MM.1S (cell line): ENCODE data around the gene RAMP3.

ENCODE experiments used
- DNase-seq: peaks from one replicate; pipeline ENCODE4 v3.0.0-alpha.2; 2015
- H2AFZ ChIP-seq: fragments of 300-600 bp; sonication (generic); 2 replicates; pipeline ENCODE4 v1.6.0; 2016; ENCODE audit warnings: antibody characterized with exemption, low read length
- H3F3A ChIP-seq: fragments of 300-600 bp; sonication (generic); 2 replicates; pipeline ENCODE4 v1.6.1; 2016; ENCODE audit warnings: mild to moderate bottlenecking, antibody characterized with exemption, low read length, moderate library complexity, mixed read lengths; ENCODE audit not compliant: insufficient read depth
- H3K27ac ChIP-seq: fragments of 300-600 bp; sonication (generic); 2 replicates; pipeline ENCODE4 v1.5.1; 2016; ENCODE audit warnings: mild to moderate bottlenecking, low read length
- H3K27me3 ChIP-seq: fragments of 300-600 bp; sonication (generic); replicated peaks from 2 replicates; pipeline ENCODE4 v1.6.0; 2016; ENCODE audit warnings: low read length; ENCODE audit not compliant: insufficient read depth
- H3K36me3 ChIP-seq: fragments of 300-600 bp; sonication (generic); replicated peaks from 2 replicates; pipeline ENCODE4 v1.6.1; 2016; ENCODE audit warnings: mild to moderate bottlenecking, low read length, mixed read lengths; ENCODE audit not compliant: insufficient read depth
- H3K4me1 ChIP-seq: fragments of 300-600 bp; sonication (generic); 2 replicates; pipeline ENCODE4 v1.6.1; 2016; ENCODE audit warnings: low read length, mixed read lengths
- H3K4me2 ChIP-seq: fragments of 300-600 bp; sonication (generic); 2 replicates; pipeline ENCODE4 v1.6.0; 2016; ENCODE audit warnings: low read depth, low read length
- H3K4me3 ChIP-seq: fragments of 300-600 bp; sonication (generic); 2 replicates; pipeline ENCODE4 v1.5.1; 2016; ENCODE audit warnings: low read length, mixed read lengths
- H3K79me2 ChIP-seq: fragments of 300-600 bp; sonication (generic); 2 replicates; pipeline ENCODE4 v1.6.1; 2016; ENCODE audit warnings: mixed run types, low read length, mixed read lengths
- H3K9ac ChIP-seq: fragments of 300-600 bp; sonication (generic); 2 replicates; pipeline ENCODE4 v1.6.1; 2016; ENCODE audit warnings: low read length, mixed read lengths
- H3K9me2 ChIP-seq: fragments of 300-600 bp; sonication (generic); replicated peaks from 2 replicates; pipeline ENCODE4 v1.6.1; 2016; ENCODE audit warnings: mild to moderate bottlenecking, low read length, mixed read lengths; ENCODE audit not compliant: insufficient read depth
- H3K9me3 ChIP-seq: fragments of 300-600 bp; sonication (generic); replicated peaks from 2 replicates; pipeline ENCODE4 v1.6.1; 2016; ENCODE audit warnings: mild to moderate bottlenecking, low read length, mixed read lengths; ENCODE audit not compliant: insufficient read depth
- H4K20me1 ChIP-seq: fragments of 300-600 bp; sonication (generic); 2 replicates; pipeline ENCODE4 v1.6.1; 2016; ENCODE audit warnings: mild to moderate bottlenecking, low read length, moderate library complexity, mixed read lengths; ENCODE audit not compliant: insufficient read depth
- EZH2 ChIP-seq: fragments of 300-600 bp; sonication (generic); optimal IDR thresholded peaks from 2 replicates; pipeline ENCODE3; 2017; ENCODE audit warnings: low read depth, mild to moderate bottlenecking, antibody characterized with exemption, low read length, mixed read lengths
- EZH2phosphoT487 ChIP-seq: fragments of 300-600 bp; sonication (generic); IDR thresholded peaks from 2 replicates; pipeline ENCODE4 v1.6.1; 2018; ENCODE audit warnings: antibody characterized with exemption, low read length
- TF ChIP-seq, protein P1 (sequence below): fragments of 300-600 bp; sonication (generic); IDR thresholded peaks from 2 replicates; pipeline ENCODE4 v1.5.1; 2016; ENCODE audit warnings: antibody characterized with exemption, low read length, mixed read lengths

RAMP3 gene

GRCh38 chr7:45211066-45211465, 53.5 kb downstream of the RAMP3 start:
- Histone ChIP-seq H3F3A (no peaks in the 10 kb centered on the region), H4K20me1 (no peaks in the 10 kb centered on the region), H3K9me2 (no peaks in the 10 kb centered on the region), H3K4me1 (no peaks in the 10 kb centered on the region), H2AFZ (no peak overlapping the region), H3K9ac (no peak overlapping the region), H3K4me3 (no peak overlapping the region), H3K4me2 (no peak overlapping the region), H3K36me3 (no peaks in the 10 kb centered on the region), H3K9me3 (no peaks in the 10 kb centered on the region), H3K27me3 (no peaks in the 10 kb centered on the region), H3K79me2 (no peaks in the 10 kb centered on the region), H3K27ac (no peak overlapping the region)
- DNase-seq = no peak
- TF ChIP-seq, protein P1, sequence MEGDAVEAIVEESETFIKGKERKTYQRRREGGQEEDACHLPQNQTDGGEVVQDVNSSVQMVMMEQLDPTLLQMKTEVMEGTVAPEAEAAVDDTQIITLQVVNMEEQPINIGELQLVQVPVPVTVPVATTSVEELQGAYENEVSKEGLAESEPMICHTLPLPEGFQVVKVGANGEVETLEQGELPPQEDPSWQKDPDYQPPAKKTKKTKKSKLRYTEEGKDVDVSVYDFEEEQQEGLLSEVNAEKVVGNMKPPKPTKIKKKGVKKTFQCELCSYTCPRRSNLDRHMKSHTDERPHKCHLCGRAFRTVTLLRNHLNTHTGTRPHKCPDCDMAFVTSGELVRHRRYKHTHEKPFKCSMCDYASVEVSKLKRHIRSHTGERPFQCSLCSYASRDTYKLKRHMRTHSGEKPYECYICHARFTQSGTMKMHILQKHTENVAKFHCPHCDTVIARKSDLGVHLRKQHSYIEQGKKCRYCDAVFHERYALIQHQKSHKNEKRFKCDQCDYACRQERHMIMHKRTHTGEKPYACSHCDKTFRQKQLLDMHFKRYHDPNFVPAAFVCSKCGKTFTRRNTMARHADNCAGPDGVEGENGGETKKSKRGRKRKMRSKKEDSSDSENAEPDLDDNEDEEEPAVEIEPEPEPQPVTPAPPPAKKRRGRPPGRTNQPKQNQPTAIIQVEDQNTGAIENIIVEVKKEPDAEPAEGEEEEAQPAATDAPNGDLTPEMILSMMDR = no peak
- TF ChIP-seq EZH2 = no peak
- no peak for TF ChIP-seq EZH2phosphoT487

GRCh38 chr7:45211958-45212357, 54.4 kb downstream of the RAMP3 start:
- H3K9ac ChIP-seq = no peak overlapping the region
- H3K9me2 ChIP-seq = no peaks in the 10 kb centered on the region
- no peaks in the 10 kb centered on the region for H3K79me2 ChIP-seq
- H3K4me1 ChIP-seq = no peaks in the 10 kb centered on the region
- H2AFZ ChIP-seq = no peak overlapping the region
- no peaks in the 10 kb centered on the region for H3K9me3 ChIP-seq
- no peaks in the 10 kb centered on the region for H4K20me1 ChIP-seq
- H3F3A ChIP-seq = no peaks in the 10 kb centered on the region
- H3K4me3 ChIP-seq = no peak overlapping the region
- TF ChIP-seq, protein P1 = no peak
- TF ChIP-seq EZH2phosphoT487 (no peak), EZH2 (no peak)
- DNase-seq = no peak
- H3K36me3 ChIP-seq = no peaks in the 10 kb centered on the region
- no peak overlapping the region for H3K4me2 ChIP-seq
- H3K27me3 ChIP-seq = no peaks in the 10 kb centered on the region
- no peak overlapping the region for H3K27ac ChIP-seq

DNA sequence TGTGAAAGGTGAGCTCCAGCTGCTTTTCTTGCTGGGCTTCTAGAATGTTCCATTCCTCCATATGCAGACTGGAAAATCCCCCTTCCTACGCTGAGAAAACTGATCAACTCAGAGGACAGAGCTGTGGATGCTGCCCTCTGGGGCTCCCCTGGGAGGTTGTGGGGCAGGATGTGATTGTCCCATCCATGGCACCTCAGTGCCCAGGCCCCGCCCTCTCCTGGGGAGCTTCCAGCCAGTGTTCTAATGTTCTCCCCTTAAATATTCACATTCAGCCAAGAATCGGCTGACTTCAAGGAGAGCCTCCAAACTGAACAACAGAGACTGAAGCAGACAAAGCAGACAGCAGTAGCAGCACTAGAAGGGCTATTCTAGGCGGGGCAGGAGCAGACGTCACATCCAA, 55.0 kb downstream of the RAMP3 start:
- H3K9me3 ChIP-seq = no peaks in the 10 kb centered on the region
- no peaks in the 10 kb centered on the region for H3K79me2 ChIP-seq
- H4K20me1 ChIP-seq = no peaks in the 10 kb centered on the region
- no peak overlapping the region for H3K9ac ChIP-seq
- TF ChIP-seq EZH2phosphoT487 (no peak), EZH2 (no peak)
- TF ChIP-seq, protein P1 = no peak
- H3K27ac ChIP-seq = no peak overlapping the region
- H3K4me1 ChIP-seq = no peaks in the 10 kb centered on the region
- H3F3A ChIP-seq = no peaks in the 10 kb centered on the region
- no peaks in the 10 kb centered on the region for H3K27me3 ChIP-seq
- no peak for DNase-seq
- H3K4me2 ChIP-seq = no peak overlapping the region
- no peaks in the 10 kb centered on the region for H3K9me2 ChIP-seq
- no peak overlapping the region for H2AFZ ChIP-seq
- no peak overlapping the region for H3K4me3 ChIP-seq
- H3K36me3 ChIP-seq = no peaks in the 10 kb centered on the region
